K562 (cell line): ENCODE measurements around the gene OST4. TPM values are rescaled to one million over a fixed set of nuclear protein-coding genes. Genes with fewer than 3 reads are reported as not detected.

Experiments used
- ARID1B ChIP-seq: fragments of 450-650 bp; IDR thresholded peaks from 2 replicates; pipeline ENCODE4 v1.6.1; 2016; ENCODE audit warnings: antibody characterized with exemption, mild to moderate bottlenecking, inconsistent platforms
- CUX1 ChIP-seq: fragments of 200-800 bp; sonication (Bioruptor generic); IDR thresholded peaks from 2 replicates; pipeline ENCODE4 v1.6.1; 2016; ENCODE audit warnings: missing genetic modification characterization, missing compliant biosample characterization
- DEAF1 ChIP-seq: fragments of 450-650 bp; formaldehyde crosslinking; IDR thresholded peaks from 2 replicates; pipeline ENCODE4 v1.4.0; 2020; ENCODE audit warnings: mild to moderate bottlenecking, moderate library complexity
- IFI16 ChIP-seq: fragments of 250-450 bp; sonication (Bioruptor Pico); IDR thresholded peaks from 2 replicates; pipeline ENCODE4 v2.1.2; 2022; ENCODE audit warnings: mild to moderate bottlenecking, inconsistent platforms
- NR2C1 ChIP-seq, 2 experiments: fragments of 450-650 bp; IDR thresholded peaks; 2 replicates each; pipeline ENCODE4 v1.6.1; 2017; ENCODE audit warnings: mild to moderate bottlenecking in 2 of 2, antibody characterized with exemption in 1 of 2, inconsistent platforms in 1 of 2, missing compliant biosample characterization in 1 of 2, missing genetic modification characterization in 1 of 2
- PHF8 ChIP-seq: fragments of 200-600 bp; sonication (generic); IDR thresholded peaks from 2 replicates; pipeline ENCODE4 v1.6.1; 2012; ENCODE audit warnings: mixed run types, mild to moderate bottlenecking, inconsistent platforms, low read length, moderate library complexity, borderline replicate concordance
- RAD21 ChIP-seq, 2 experiments: fragments of 250-450 bp in 1 of 2; fragments of 450-650 bp in 1 of 2; sonication (Bioruptor Pico) in 1 of 2; formaldehyde crosslinking in 1 of 2; IDR thresholded peaks in 1 of 2; conservative IDR thresholded peaks in 1 of 2; 2 replicates each; pipeline versions ENCODE4 v1.4.0 to v1.8.0; 2020 to 2022; ENCODE audit warnings: mild to moderate bottlenecking in 2 of 2, moderate library complexity in 1 of 2
- RBM34 ChIP-seq: fragments of 200-400 bp; formaldehyde crosslinking; IDR thresholded peaks from 2 replicates; pipeline ENCODE4 v1.6.1; 2018; ENCODE audit warnings: low read length, borderline replicate concordance; ENCODE audit not compliant: insufficient read depth
- SMARCE1 ChIP-seq: fragments of 450-650 bp; IDR thresholded peaks from 2 replicates; pipeline ENCODE4 v1.7.1; 2016; ENCODE audit warnings: mild to moderate bottlenecking
- SPI1 ChIP-seq: IDR thresholded peaks from 2 replicates; pipeline ENCODE4 v1.6.1; 2011; ENCODE audit warnings: low read depth, low read length, control low read depth, borderline replicate concordance
- USF1 ChIP-seq: sonication (generic); formaldehyde crosslinking; IDR thresholded peaks from 2 replicates; pipeline ENCODE4 v1.9.0; 2022; ENCODE audit warnings: mild to moderate bottlenecking, missing genetic modification reagents
- XRCC3 ChIP-seq: fragments of 450-650 bp; IDR thresholded peaks from 2 replicates; pipeline ENCODE4 v1.6.1; 2017; ENCODE audit warnings: mild to moderate bottlenecking, moderate library complexity
- ZNF518B ChIP-seq: fragments of 250-450 bp; sonication (Bioruptor Pico); IDR thresholded peaks from 2 replicates; pipeline ENCODE4 v1.5.0; 2021; ENCODE audit warnings: mild to moderate bottlenecking, moderate library complexity
- polyA plus RNA-seq, 8 experiments: library from polyadenylated mRNA; depleted of rRNA in 4 of 8; stranded (reverse) in 5 of 8; unstranded in 3 of 8; fragments of >200 nt; fragmentation: Nextera tagmentation in 2 of 8; fragmentation: Illumina TruSeq in 1 of 8; extraction: Ambion mirVana in 2 of 8; extraction: Trizol in 1 of 8; gene quantifications; 2 replicates each; pipeline versions ENCODE4 v1.2.1 to v1.2.3, GENCODE V29; 2011 to 2014; ENCODE audit warnings: inconsistent platforms in 1 of 8, missing spikeins in 1 of 8
- total RNA-seq, 7 experiments: library from RNA; depleted of rRNA in 6 of 7; stranded (reverse); fragments of >200 nt in 6 of 7; fragmentation: Illumina TruSeq in 2 of 7; extraction: Trizol in 2 of 7; gene quantifications; 2 replicates each; pipeline versions ENCODE4 v1.2.1 to v1.2.3, GENCODE V29; 2011 to 2021; ENCODE audit warnings: low replicate concordance in 1 of 7

OST4 gene
- total and polyA plus RNA-seq, 9 of the 15 experiments (the other 6 are each of a cell fraction or from before 2014, with no cell fraction given): 186 to 1,155 (median 355) TPM

- TF ChIP-seq USF1 (CRISPR knock-in tag) (no peak), CUX1 (CRISPR knock-in tag) (peak; percentile 97), IFI16 (no peak), PHF8 (peak; percentile 89; the same call in 1 of the 2 replicates), SMARCE1 (no peak), ZNF518B (CRISPR knock-in tag) (no peak), XRCC3 (no peak), DEAF1 (no peak), NR2C1 (IDR thresholded peaks at IDR 0.05) (no peak), NR2C1 (tag; IDR thresholded peaks at IDR 0.05) (no peak), SPI1 (0 out of 2 replicates have a peak, but pooled peaks have one; percentile 16), RBM34 (no peak), ARID1B (0 out of 2 replicates have a peak, but pooled peaks have one; percentile 24), RAD21 (CRISPR knock-in tag; conservative IDR thresholded peaks at IDR 0.05 in 1 of 2, IDR thresholded peaks at IDR 0.05 in 1 of 2) (0 out of 4 replicates have a peak, but pooled peaks of 1 of the 2 experiments have one; percentile 2)
These were observed 38.8 kb downstream of the OST4 start, which contains the start of gene TMEM214 (continued) for GRCh38 chr2:27032495-27033252.
